C4-2B (cell line): Measurements from ENCODE around the gene PTPRD.

Experiments
- ZFX ChIP-seq: fragments of 450-650 bp; IDR thresholded peaks from 2 replicates; pipeline ENCODE4 v1.6.1; 2017
- TF ChIP-seq, protein P1 (sequence below): fragments of 450-650 bp; conservative IDR thresholded peaks from 2 replicates; pipeline ENCODE4 v1.5.1; 2017; ENCODE audit warnings: mild to moderate bottlenecking

DNA sequence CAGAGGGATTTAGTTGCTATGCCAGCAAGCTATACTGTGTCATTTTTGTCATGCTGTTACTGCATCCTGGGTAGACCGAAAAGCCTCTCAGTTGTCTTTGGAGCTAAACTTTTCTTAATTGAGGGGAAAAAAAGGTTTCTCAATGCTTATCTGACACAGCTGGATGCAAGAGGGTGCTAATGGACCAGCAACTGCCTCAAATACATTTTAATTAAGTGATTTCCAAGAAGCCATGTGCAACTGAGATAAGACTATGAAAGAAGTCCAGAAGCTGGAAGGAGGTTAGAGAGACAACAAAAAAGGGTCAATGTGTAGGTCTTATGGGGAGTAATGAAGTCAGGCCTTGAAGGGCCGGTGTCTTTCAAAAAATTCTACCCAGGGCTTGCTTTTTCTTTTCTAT, 2347.5 kb downstream of the PTPRD start:
- TF ChIP-seq, protein P1, sequence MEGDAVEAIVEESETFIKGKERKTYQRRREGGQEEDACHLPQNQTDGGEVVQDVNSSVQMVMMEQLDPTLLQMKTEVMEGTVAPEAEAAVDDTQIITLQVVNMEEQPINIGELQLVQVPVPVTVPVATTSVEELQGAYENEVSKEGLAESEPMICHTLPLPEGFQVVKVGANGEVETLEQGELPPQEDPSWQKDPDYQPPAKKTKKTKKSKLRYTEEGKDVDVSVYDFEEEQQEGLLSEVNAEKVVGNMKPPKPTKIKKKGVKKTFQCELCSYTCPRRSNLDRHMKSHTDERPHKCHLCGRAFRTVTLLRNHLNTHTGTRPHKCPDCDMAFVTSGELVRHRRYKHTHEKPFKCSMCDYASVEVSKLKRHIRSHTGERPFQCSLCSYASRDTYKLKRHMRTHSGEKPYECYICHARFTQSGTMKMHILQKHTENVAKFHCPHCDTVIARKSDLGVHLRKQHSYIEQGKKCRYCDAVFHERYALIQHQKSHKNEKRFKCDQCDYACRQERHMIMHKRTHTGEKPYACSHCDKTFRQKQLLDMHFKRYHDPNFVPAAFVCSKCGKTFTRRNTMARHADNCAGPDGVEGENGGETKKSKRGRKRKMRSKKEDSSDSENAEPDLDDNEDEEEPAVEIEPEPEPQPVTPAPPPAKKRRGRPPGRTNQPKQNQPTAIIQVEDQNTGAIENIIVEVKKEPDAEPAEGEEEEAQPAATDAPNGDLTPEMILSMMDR: no peak
- no peak for TF ChIP-seq ZFX
